Measurements from ENCODE around the gene A2ML1. TPM values are rescaled to one million over a fixed set of nuclear protein-coding genes. Genes with fewer than 3 reads are reported as not detected.

A2ML1 gene
- total and polyA plus RNA-seq, 7 donors = 0.06 to 0.60 TPM; not detected in 5

GRCh38 chr12:8829125-8829518, 6.7 kb downstream of the A2ML1 start:
- DNase-seq = no peak
- intact Hi-C loops (cut with DNase I) = no loop called here
- WGBS, 2 donors = 72 to 75% methylated on average over 5 of the region's 5 CpGs
- H3K27me3 ChIP-seq = no peaks in the 10 kb centered on the region
- no peak for TF ChIP-seq POLR2A (IDR thresholded peaks at IDR 0.05)
- TF ChIP-seq POLR2AphosphoS5 (IDR thresholded peaks at IDR 0.05) = no peak
- no peak for TF ChIP-seq EP300 (IDR thresholded peaks at IDR 0.05)
- no peak for TF ChIP-seq CTCF (IDR thresholded peaks at IDR 0.05)
- H3K4me1 ChIP-seq = peaks cover 0 to 3% (median 0%) of the 10 kb centered on the region in 4 donors
- H3K36me3 ChIP-seq = no peaks in the 10 kb centered on the region
- no peak overlapping the region for H3K27ac ChIP-seq
- no peaks in the 10 kb centered on the region for H3K9me3 ChIP-seq
- H3K4me3 ChIP-seq = no peak overlapping the region

- intact Hi-C loops (cut with DNase I) = no loop called here
- WGBS, 2 donors = 54 to 75% methylated on average over 7 of the region's 7 CpGs
- H3K9me3 ChIP-seq = no peaks in the 10 kb centered on the region
Measured at GRCh38 chr12:8829621-8830020, 7.2 kb downstream of the A2ML1 start.

GRCh38 chr12:8831116-8831515, 8.7 kb downstream of the A2ML1 start:
- no peak for DNase-seq
- no peak overlapping the region for H3K4me3 ChIP-seq
- H3K4me1 ChIP-seq = no peaks in the 10 kb centered on the region
- 82 to 86% methylated on average over 9 of the region's 9 CpGs for WGBS, 2 donors
- H3K27ac ChIP-seq = no peak overlapping the region
- no peaks in the 10 kb centered on the region for H3K27me3 ChIP-seq
- H3K9me3 ChIP-seq = no peaks in the 10 kb centered on the region
- no peaks in the 10 kb centered on the region for H3K36me3 ChIP-seq
- TF ChIP-seq POLR2AphosphoS5 (IDR thresholded peaks at IDR 0.05) (no peak), POLR2A (IDR thresholded peaks at IDR 0.05) (no peak), CTCF (IDR thresholded peaks at IDR 0.05) (no peak), EP300 (IDR thresholded peaks at IDR 0.05) (no peak)
- intact Hi-C loops (cut with DNase I) = no loop called here

More at GRCh38 chr12:8829621-8830020, 7.2 kb downstream of the A2ML1 start:
- no peak for DNase-seq
- Histone ChIP-seq H3K27me3 (no peaks in the 10 kb centered on the region), H3K27ac (no peak overlapping the region), H3K4me3 (no peak overlapping the region), H3K4me1 (no peaks in the 10 kb centered on the region), H3K36me3 (no peaks in the 10 kb centered on the region)
- no peak for TF ChIP-seq POLR2AphosphoS5 (IDR thresholded peaks at IDR 0.05)
- no peak for TF ChIP-seq POLR2A (IDR thresholded peaks at IDR 0.05)
- no peak for TF ChIP-seq EP300 (IDR thresholded peaks at IDR 0.05)
- TF ChIP-seq CTCF (IDR thresholded peaks at IDR 0.05) = no peak

- intact Hi-C loops (cut with DNase I) = no loop called here
- Histone ChIP-seq H3K36me3 (no peaks in the 10 kb centered on the region), H3K9me3 (no peaks in the 10 kb centered on the region), H3K27me3 (no peaks in the 10 kb centered on the region), H3K4me1 (no peaks in the 10 kb centered on the region), H3K4me3 (no peak overlapping the region), H3K27ac (no peak overlapping the region)
- TF ChIP-seq EP300 (IDR thresholded peaks at IDR 0.05) (no peak), POLR2AphosphoS5 (IDR thresholded peaks at IDR 0.05) (no peak), CTCF (IDR thresholded peaks at IDR 0.05) (no peak), POLR2A (IDR thresholded peaks at IDR 0.05) (no peak)
- whole genome bisulfite sequencing, 2 donors = 71 to 79% methylated on average over 6 of the region's 6 CpGs
- no peak for DNase-seq
Measured at GRCh38 chr12:8832500-8832899, 10.1 kb downstream of the A2ML1 start.

GRCh38 chr12:8834230-8834629, 11.8 kb downstream of the A2ML1 start:
- H3K27ac ChIP-seq = no peak overlapping the region
- no peaks in the 10 kb centered on the region for H3K36me3 ChIP-seq
- intact Hi-C loops (cut with DNase I) = no loop called here
- no peaks in the 10 kb centered on the region for H3K27me3 ChIP-seq
- TF ChIP-seq POLR2A (IDR thresholded peaks at IDR 0.05) (no peak), EP300 (IDR thresholded peaks at IDR 0.05) (no peak), POLR2AphosphoS5 (IDR thresholded peaks at IDR 0.05) (no peak), CTCF (IDR thresholded peaks at IDR 0.05) (no peak)
- WGBS, 2 donors = 66 to 78% methylated on average over 1 of the region's 1 CpG
- no peaks in the 10 kb centered on the region for H3K9me3 ChIP-seq
- H3K4me3 ChIP-seq = no peak overlapping the region
- H3K4me1 ChIP-seq = no peaks in the 10 kb centered on the region
- DNase-seq = no peak
